HG02884 (cell line): ENCODE data around the gene HPX.

ENCODE experiments used
- ATAC-seq: cut with Tn5 transposase; IDR thresholded peaks from one replicate; pipeline ENCODE4 v1.9.1; 2021; ENCODE audit warnings: mild to moderate bottlenecking, moderate library complexity; ENCODE audit not compliant: unreplicated experiment

HPX gene

DNA sequence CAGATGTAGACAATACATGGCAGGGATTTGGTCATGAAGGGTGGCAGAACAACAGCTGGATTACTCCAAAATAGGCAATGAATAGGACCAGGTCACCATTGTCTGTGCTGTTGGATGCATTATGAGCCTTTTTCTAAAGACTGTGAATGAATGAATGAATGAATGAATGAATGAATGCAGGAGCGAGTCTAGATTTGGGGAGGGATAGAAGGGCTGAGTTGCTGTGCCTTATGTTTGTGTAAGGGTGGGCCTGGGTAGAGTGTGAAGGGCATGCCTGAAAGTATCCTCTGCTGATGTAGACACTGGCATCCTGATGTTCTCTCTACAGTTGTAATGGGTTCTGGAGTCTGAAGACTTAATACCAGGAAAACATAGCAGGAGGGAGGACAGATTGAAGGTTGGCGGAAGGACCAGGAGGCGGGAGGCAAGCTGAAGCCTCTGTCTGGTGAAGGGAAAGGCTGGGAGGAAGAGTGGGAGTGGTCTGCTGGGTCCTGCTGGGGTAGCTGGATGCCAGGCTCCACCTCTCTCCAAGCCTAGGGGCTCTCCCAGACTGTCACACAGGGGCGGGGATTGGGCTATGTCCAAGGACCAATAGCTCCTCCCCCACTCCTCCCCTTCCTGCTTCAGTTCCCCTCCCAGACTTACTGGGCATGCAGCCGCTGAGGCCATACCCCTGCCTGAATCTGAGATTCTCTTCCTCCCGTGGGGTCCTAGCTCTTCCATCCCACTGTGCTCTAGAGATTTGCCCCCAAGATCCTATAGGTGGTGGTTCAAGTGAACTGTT lies 28.1 kb upstream of the HPX start:
- ATAC-seq = peak; percentile 75

DNA sequence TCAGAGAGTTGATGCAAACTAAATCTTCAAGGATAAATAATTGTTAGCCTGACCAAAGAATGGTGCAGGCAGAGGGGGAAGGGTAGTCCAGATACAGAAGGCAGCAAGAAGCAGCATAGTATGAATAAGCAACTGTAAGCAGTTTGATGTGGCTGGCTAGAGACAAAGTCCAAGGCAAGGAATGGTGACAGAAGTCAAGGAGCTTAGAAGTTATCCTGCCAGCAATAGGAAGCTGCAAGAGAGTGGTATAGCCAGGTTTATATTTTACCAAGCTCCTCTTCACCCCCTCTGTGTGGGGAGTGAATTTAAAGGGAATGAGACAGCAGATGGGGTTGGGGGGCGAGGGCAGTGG lies 18.3 kb upstream of the HPX start:
- no peak for ATAC-seq

GRCh38 chr11:6458352-6459098 lies 17.7 kb upstream of the HPX start:
- ATAC-seq = no peak

DNA sequence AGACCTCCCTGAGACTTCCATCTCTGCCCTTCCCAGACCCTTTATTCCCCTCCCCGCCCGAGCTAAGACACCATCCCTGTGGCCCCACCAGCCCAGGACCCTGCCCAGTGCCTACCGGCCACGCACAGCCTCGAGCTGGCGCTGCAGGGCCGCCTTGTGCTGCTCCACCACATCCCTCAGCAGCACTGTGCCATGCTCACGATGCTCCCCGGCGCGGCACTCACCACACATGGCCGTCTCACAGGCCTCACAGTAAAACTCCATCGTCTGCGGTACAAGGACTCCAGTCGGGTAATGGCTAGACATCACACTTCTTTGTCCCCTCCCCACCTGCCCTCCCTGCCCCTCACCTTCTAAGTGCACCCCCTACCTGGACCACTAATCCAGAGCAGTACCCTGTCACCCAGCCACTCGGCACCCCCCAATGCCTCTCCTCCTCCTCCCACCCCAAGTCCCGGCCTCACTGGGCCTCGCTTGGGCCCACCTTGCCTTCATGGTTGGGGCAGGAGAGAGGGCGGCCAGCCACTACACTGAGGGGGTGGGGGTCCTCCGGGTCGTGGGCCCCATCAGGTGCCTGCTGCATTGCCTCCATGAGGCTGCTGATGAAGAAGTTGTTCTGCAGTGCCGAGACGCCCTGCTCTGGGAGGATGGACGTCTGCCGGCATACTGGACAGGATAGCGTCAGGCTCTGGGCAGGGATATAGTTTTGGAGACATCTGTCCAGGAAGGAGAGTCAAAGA lies 17.0 kb upstream of the HPX start:
- no peak for ATAC-seq

DNA sequence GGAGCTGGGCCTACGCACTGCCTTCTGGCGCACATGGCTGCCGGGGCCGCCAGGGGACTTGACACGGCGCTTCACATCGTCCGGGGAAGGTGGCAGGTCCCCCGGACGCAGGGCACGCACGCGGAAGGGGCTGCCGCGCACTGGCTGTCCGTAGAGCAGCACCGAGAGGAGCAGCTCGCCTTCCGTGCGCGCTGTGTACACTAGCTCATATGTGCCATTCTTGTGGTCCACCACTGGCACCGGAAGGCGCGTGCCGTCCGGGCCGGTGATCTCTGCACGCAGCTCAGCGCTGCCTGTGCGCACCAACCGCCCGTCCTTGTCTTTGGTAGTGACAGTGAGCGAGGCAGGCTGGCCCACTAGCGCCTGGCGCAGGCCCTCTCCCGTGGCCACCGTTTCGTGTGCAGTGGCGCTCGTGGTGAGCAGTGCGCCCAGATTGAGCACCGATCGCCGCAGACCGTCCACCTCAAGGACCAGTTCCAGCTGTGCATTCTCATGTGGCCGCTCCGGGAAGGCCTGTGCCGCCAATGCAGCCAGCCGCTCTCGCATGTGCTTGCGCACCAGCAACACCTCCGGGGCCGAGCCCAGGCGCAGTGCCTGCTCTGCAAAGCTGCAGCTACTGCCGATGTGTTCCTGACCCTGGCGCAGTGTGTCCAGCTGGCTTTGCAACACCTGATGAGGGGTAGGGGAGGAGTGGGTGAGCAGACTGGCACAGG lies 15.7 kb upstream of the HPX start:
- no peak for ATAC-seq

GRCh38 chr11:6455070-6455469 lies 14.3 kb upstream of the HPX start:
- no peak for ATAC-seq

GRCh38 chr11:6453152-6453551 lies 12.4 kb upstream of the HPX start:
- no peak for ATAC-seq

- ATAC-seq = no peak
These were observed 11.4 kb upstream of the HPX start for GRCh38 chr11:6452219-6452618.

DNA sequence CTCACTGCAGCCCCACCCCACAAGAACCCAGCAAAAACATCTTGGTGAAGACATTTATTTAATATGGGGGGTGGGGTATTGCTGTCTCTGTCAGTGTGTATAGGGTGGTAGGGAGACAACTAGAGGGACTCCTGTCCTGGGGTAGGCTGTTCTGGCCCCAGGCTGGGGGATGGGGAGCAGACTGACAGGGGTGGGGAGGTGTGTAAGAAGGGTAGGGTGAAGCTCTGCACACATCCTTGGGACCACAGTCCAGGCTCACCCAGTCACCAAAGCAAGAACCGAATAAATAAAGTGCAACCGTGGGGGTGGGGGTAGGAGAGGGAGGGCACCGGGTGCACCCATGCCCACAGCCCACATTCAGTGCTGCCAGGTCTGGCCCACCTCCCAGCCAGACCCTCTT lies 7.8 kb upstream of the HPX start:
- ATAC-seq = no peak

GRCh38 chr11:6443269-6444003 lies 2.6 kb upstream of the HPX start:
- peak; percentile 82 for ATAC-seq

DNA sequence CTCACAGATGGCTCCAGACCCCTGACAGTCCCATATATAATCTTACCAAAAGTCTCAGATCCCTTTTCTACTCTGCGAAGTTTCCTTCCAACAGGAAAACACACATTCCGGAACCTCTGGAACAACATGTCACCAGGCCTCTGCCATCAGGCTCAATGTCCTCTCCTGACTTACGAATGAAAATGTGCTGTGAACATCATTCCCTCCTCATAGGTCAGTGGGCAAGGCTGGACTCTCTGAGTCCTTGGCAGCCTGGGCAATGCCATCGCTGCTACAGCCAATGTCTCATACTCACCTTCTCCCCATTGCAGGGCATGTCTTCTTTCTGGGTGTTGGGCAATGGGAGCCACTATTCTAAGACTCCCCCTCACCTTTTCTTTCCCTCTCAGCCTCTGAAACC lies 1.7 kb upstream of the HPX start:
- no peak for ATAC-seq

DNA sequence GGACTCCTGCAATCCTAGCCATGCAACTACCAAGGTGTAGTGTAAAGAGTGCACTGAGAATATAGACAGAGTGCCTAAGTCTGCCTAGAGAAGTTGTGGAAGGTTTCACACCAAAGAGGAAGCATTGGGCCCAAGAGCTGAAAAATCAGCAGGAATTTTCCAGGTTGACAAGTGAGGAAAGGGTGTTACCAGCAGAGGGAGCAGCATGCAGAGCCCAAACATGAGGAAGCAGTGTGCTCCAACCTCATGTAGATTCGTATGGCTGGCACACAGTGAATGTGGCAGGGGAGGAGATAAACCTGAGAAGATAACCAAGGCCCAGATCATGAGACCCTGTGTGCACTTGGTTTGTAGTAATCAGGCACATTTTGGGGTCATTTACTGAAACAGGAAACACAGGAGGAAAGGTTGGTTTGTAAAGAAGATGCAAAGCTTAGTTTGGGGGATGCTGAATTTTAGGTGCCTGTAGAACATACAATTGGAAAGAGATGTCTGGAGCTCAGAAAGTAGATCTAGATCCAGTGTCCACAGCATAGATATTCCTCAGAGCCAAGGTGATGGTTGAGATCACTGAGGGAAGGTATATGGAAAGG lies 1.7 kb downstream of the HPX start:
- ATAC-seq = no peak

- no peak for ATAC-seq
These were observed 2.8 kb downstream of the HPX start for GRCh38 chr11:6437993-6438392.

DNA sequence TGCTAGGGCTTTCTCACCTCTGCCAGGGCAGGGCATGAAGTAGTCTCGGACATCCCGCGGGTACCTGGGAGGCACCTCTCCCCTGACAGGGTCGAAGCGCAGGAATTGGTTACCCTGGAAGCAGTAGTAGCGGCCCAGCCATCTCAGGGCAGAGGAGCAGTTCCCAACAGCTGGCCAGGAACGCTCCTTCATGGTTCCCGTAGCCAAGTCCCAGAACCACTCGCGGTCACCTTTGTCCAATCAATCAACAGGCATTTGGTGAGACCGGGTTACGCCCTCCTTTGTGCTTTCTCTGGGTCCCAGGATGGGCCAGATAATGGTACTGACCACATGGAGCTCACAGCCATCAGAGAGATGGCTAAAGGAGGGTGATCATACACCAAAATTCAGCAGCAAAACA lies 3.4 kb downstream of the HPX start:
- ATAC-seq = no peak

DNA sequence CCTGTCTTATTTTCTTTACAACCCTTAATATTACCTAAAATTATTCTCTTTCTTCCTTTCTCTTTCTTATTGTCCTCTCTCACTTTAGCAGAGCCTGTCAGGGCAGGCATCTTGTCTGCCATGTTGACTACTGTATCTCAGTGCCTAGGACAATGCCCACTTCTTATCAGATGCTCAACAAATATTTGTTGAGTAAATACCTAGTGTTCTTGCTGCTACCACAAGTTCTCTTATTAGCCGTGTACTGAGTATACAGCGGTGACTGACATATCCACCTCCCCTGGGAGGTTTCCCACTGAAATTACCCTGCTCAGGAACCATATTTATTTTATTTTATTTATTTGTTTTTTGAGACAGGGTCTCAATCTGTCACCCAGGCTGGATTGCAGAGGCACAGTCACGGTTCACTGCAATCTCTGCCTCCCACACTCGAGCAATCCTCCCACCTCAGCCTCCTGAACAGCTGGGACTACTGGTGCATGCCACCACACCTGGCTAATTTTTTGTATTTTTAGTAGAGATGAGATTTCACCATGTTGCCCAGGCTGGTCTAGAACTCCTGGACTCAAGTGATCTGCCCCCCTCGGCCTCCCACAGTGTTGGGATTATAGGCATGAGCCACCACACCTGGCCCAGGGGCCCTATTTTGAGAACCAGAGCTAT lies 6.7 kb downstream of the HPX start:
- no peak for ATAC-seq

DNA sequence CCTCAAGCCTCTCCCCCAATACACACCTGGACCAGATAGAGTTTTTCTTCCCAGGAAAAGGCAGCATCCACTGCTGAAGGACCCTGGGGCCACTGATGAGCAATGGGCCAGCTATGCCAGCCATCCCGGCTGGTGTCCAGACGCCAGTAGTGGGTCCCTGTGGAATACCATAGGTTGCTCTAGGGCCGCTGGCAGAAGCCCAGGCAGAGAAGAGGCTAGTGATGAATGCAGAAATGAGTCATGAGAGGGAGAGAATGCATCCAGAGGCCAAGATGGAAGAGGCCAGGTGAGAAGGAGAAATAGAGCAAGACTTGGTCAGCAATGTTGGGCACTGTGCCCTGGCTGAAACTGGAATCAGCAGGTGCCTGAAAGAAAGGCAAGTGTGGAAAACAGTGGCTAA lies 8.9 kb downstream of the HPX start:
- no peak for ATAC-seq

- ATAC-seq = no peak
These were observed 13.3 kb downstream of the HPX start for GRCh38 chr11:6427516-6427915.

GRCh38 chr11:6420677-6421076 lies 20.1 kb downstream of the HPX start:
- ATAC-seq = no peak

- peak; percentile 54 for ATAC-seq
These were observed 21.7 kb downstream of the HPX start, which contains the start of gene APBB1 for GRCh38 chr11:6419009-6419631. APBB1 (minus strand) TSS chr11:6419094; CDS start chr11:6411347, 7,747 bp downstream.
